A549 (cell line): ENCODE results near the gene CD164L2. TPM values are rescaled to one million over a fixed set of nuclear protein-coding genes. Genes with fewer than 3 reads are reported as not detected.

ENCODE experiments used
- ATAC-seq, 2 experiments: fragments of 200-7000 bp in 1 of 2; fragments of >200 bp in 1 of 2; cut with Nextera tagmentation in 1 of 2; cut with Tn5 transposase in 1 of 2; 3 replicates each; pipeline versions ENCODE4 v1.8.0 to v1.9.1; 2018 to 2020; ENCODE audit warnings: mild to moderate bottlenecking in 1 of 2, moderate library complexity in 1 of 2
- CTCF ChIA-PET: fragments of 300-600 bp; sonication (Branson Sonifier 250); formaldehyde crosslinking; extraction: SDS; loops from one replicate; lab custom pipeline; 2021; ENCODE audit warnings: antibody characterized with exemption, inconsistent platforms; lab: Yijun Ruan, JAX
- POLR2A ChIA-PET: fragments of 350-600 bp; formaldehyde crosslinking; extraction: SDS; loops from one replicate; lab custom pipeline; 2021; ENCODE audit warnings: antibody characterized with exemption, inconsistent platforms; lab: Yijun Ruan, JAX
- DNase-seq, 2 experiments: peaks; one replicate each; pipeline versions ENCODE4 v3.0.0 to v3.0.0-alpha.2; 2011 to 2016; ENCODE audit warnings: low read depth in 1 of 2, low spot score in 1 of 2
- FAIRE-seq: peaks from 2 replicates; lab custom pipeline; 2011; peaks lifted over from hg19 to GRCh38; lab: Jason Lieb, UNC
- H3K27ac ChIP-seq, 2 experiments: fragments of >200 bp; sonication (Bioruptor Twin); formaldehyde crosslinking; 3 replicates each; pipeline ENCODE4 v1.5.1; 2016 to 2017
- H3K4me1 ChIP-seq: fragments of >200 bp; sonication (Bioruptor Twin); formaldehyde crosslinking; 3 replicates; pipeline ENCODE4 v1.6.1; 2016
- H3K4me2 ChIP-seq: fragments of >200 bp; sonication (Bioruptor Twin); formaldehyde crosslinking; 3 replicates; pipeline ENCODE4 v1.6.1; 2016
- H3K4me3 ChIP-seq: fragments of >200 bp; sonication (Bioruptor Twin); formaldehyde crosslinking; 3 replicates; pipeline ENCODE4 v1.5.1; 2016
- H3K9me3 ChIP-seq: fragments of >200 bp; sonication (Bioruptor Twin); formaldehyde crosslinking; 3 replicates; pipeline ENCODE4 v1.6.1; 2016
- ATOH8 ChIP-seq: fragments of 250-450 bp; sonication (Bioruptor Pico); IDR thresholded peaks from 2 replicates; pipeline ENCODE4 v1.5.0; 2020; ENCODE audit warnings: low read depth, mild to moderate bottlenecking, moderate library complexity
- BHLHE40 ChIP-seq: IDR thresholded peaks from 2 replicates; pipeline ENCODE4 v1.6.1; 2012; ENCODE audit warnings: low read depth, low read length, inconsistent platforms
- CBX8 ChIP-seq: fragments of 200-600 bp; sonication (generic); IDR thresholded peaks from 2 replicates; pipeline ENCODE4 v1.6.1; 2016
- CHD2 ChIP-seq: fragments of 150-350 bp; IDR thresholded peaks from 2 replicates; pipeline ENCODE4 v1.6.1; 2014; ENCODE audit warnings: low read length; ENCODE audit not compliant: partially characterized antibody
- CHD4 ChIP-seq: fragments of 200-600 bp; sonication (generic); IDR thresholded peaks from 2 replicates; pipeline ENCODE4 v1.6.1; 2016; ENCODE audit warnings: antibody characterized with exemption, mild to moderate bottlenecking, borderline replicate concordance
- CTCF ChIP-seq: fragments of >200 bp; sonication (Bioruptor Twin); formaldehyde crosslinking; IDR thresholded peaks from 3 replicates; pipeline ENCODE4 v1.5.1; 2016
- E2F6 ChIP-seq: IDR thresholded peaks from 2 replicates; pipeline ENCODE4 v1.6.1; 2012; ENCODE audit warnings: low read depth, borderline replicate concordance
- EHMT2 ChIP-seq: fragments of 200-600 bp; sonication (generic); IDR thresholded peaks from 2 replicates; pipeline ENCODE4 v1.6.1; 2016; ENCODE audit warnings: antibody characterized with exemption, low read depth, mild to moderate bottlenecking, moderate library complexity
- ELK1 ChIP-seq: fragments of 150-350 bp; IDR thresholded peaks from 2 replicates; pipeline ENCODE4 v1.6.1; 2014; ENCODE audit warnings: low read depth, mild to moderate bottlenecking, low read length
- FOSL2 ChIP-seq, 2 experiments: fragments of 450-650 bp in 1 of 2; fragments of >200 bp in 1 of 2; sonication (Bioruptor Twin) in 1 of 2; formaldehyde crosslinking; IDR thresholded peaks; 2 replicates each; pipeline versions ENCODE4 v1.5.0 to v1.6.1; 2016 to 2020; ENCODE audit warnings: mild to moderate bottlenecking in 1 of 2, moderate library complexity in 1 of 2
- FOXS1 ChIP-seq: fragments of 250-450 bp; sonication (Bioruptor Pico); IDR thresholded peaks from 2 replicates; pipeline ENCODE4 v1.5.0; 2020; ENCODE audit warnings: mild to moderate bottlenecking, moderate library complexity
- GATA3 ChIP-seq: IDR thresholded peaks from 2 replicates; pipeline ENCODE4 v1.6.1; 2012; ENCODE audit warnings: borderline replicate concordance
- HEYL ChIP-seq: fragments of 250-450 bp; sonication (Bioruptor Pico); IDR thresholded peaks from 2 replicates; pipeline ENCODE4 v1.8.0; 2021; ENCODE audit warnings: mild to moderate bottlenecking, moderate library complexity
- HMGXB4 ChIP-seq: fragments of 250-450 bp; sonication (Bioruptor Pico); IDR thresholded peaks from 2 replicates; pipeline ENCODE4 v1.5.0; 2021; ENCODE audit warnings: mild to moderate bottlenecking, moderate library complexity, borderline replicate concordance
- HOXA7 ChIP-seq: fragments of 250-450 bp; sonication (Bioruptor Pico); IDR thresholded peaks from 2 replicates; pipeline ENCODE4 v1.5.0; 2020; ENCODE audit warnings: mild to moderate bottlenecking, moderate library complexity
- HOXB13 ChIP-seq: fragments of 250-450 bp; sonication (Bioruptor Pico); IDR thresholded peaks from 2 replicates; pipeline ENCODE4 v1.5.0; 2020; ENCODE audit warnings: low read depth, mild to moderate bottlenecking, moderate library complexity
- HOXB5 ChIP-seq: fragments of 250-450 bp; sonication (Bioruptor Pico); IDR thresholded peaks from 2 replicates; pipeline ENCODE4 v1.5.0; 2020; ENCODE audit warnings: mild to moderate bottlenecking, moderate library complexity
- JUNB ChIP-seq: fragments of >200 bp; sonication (Bioruptor Twin); formaldehyde crosslinking; IDR thresholded peaks from 2 replicates; pipeline ENCODE4 v1.6.1; 2016
- KDM5A ChIP-seq: fragments of 200-600 bp; sonication (generic); IDR thresholded peaks from 2 replicates; pipeline ENCODE4 v1.6.1; 2016; ENCODE audit warnings: antibody characterized with exemption, mild to moderate bottlenecking
- MAFK ChIP-seq: fragments of 450-650 bp; IDR thresholded peaks from 2 replicates; pipeline ENCODE4 v1.6.1; 2014; ENCODE audit not compliant: partially characterized antibody
- MAX ChIP-seq: IDR thresholded peaks from 2 replicates; pipeline ENCODE4 v1.6.1; 2012
- PHF8 ChIP-seq: fragments of 200-600 bp; sonication (generic); IDR thresholded peaks from 2 replicates; pipeline ENCODE4 v1.6.1; 2016; ENCODE audit warnings: low read depth, mild to moderate bottlenecking, antibody characterized with exemption, moderate library complexity, borderline replicate concordance
- RAD21 ChIP-seq, 2 experiments: fragments of >200 bp in 1 of 2; sonication (Bioruptor Twin) in 1 of 2; formaldehyde crosslinking in 1 of 2; IDR thresholded peaks in 1 of 2; conservative IDR thresholded peaks in 1 of 2; 2 replicates in 1 of 2; 3 replicates in 1 of 2; pipeline ENCODE4 v1.6.1; 2012 to 2018; ENCODE audit warnings: inconsistent platforms in 1 of 2
- RARB ChIP-seq: fragments of 250-450 bp; sonication (Bioruptor Pico); IDR thresholded peaks from 2 replicates; pipeline ENCODE4 v1.8.0; 2021; ENCODE audit warnings: mild to moderate bottlenecking, moderate library complexity
- RFX5 ChIP-seq: fragments of 450-650 bp; IDR thresholded peaks from 2 replicates; pipeline ENCODE4 v1.7.1; 2014; ENCODE audit warnings: antibody characterized with exemption, mild to moderate bottlenecking, moderate library complexity
- SMC3 ChIP-seq: fragments of >200 bp; sonication (Bioruptor Twin); formaldehyde crosslinking; IDR thresholded peaks from 3 replicates; pipeline ENCODE4 v1.6.1; 2018; ENCODE audit warnings: inconsistent platforms
- SREBF2 ChIP-seq: fragments of 450-650 bp; IDR thresholded peaks from 2 replicates; pipeline ENCODE4 v1.6.1; 2014; ENCODE audit warnings: mild to moderate bottlenecking, moderate library complexity
- ZC3H11A ChIP-seq: fragments of 450-650 bp; IDR thresholded peaks from 2 replicates; pipeline ENCODE4 v1.6.1; 2014; ENCODE audit warnings: antibody characterized with exemption, mild to moderate bottlenecking
- ZFP36 ChIP-seq: fragments of 450-650 bp; IDR thresholded peaks from 2 replicates; pipeline ENCODE4 v1.6.1; 2014; ENCODE audit warnings: borderline replicate concordance; ENCODE audit not compliant: partially characterized antibody
- ZSCAN20 ChIP-seq: fragments of 250-450 bp; sonication (Bioruptor Pico); IDR thresholded peaks from 2 replicates; pipeline ENCODE4 v1.8.0; 2022; ENCODE audit warnings: mild to moderate bottlenecking, moderate library complexity
- WGBS: methylation state at CpG from one replicate; pipeline ENCODE4 v1.1.6; 2017; ENCODE audit errors: missing lambda C conversion rate; 5-methylcytosine and 5-hydroxymethylcytosine counted together
- polyA plus RNA-seq, 4 experiments: library from polyadenylated mRNA; depleted of rRNA in 3 of 4; stranded (reverse); fragments of >200 nt; fragmentation: RNase III in 1 of 4; extraction: RNeasy Plus Mini Kit Qiagen cat#74134 plus additional on column Dnase treatment in 1 of 4; gene quantifications; 2 replicates in 3 of 4; 3 replicates in 1 of 4; pipeline ENCODE4 v1.2.3, GENCODE V29; 2011 to 2017

Gene CD164L2
- polyA plus RNA-seq, 2 of the 4 experiments (the other 2 are of a cell fraction) = not detected

- Histone ChIP-seq H3K4me2 (no peak overlapping the region), H3K9me3 (no peaks in the 10 kb centered on the region), H3K4me3 (no peak overlapping the region), H3K27ac (no peak overlapping the region), H3K4me1 (peaks cover 2% of the 10 kb centered on the region; the same call in 2 of the 3 replicates)
- POLR2A ChIA-PET = no interaction called here
- WGBS = 96% methylated on average over 10 of the region's 17 CpGs
- no peak for ATAC-seq
- TF ChIP-seq CBX8 = no peak
- TF ChIP-seq HOXB13 (CRISPR knock-in tag) = no peak
- no peak for TF ChIP-seq JUNB
- no peak for TF ChIP-seq ATOH8 (CRISPR knock-in tag)
- TF ChIP-seq HMGXB4 (CRISPR knock-in tag) = no peak
- TF ChIP-seq CHD4 = no peak
- no peak for TF ChIP-seq SREBF2
- TF ChIP-seq RFX5 = no peak
- TF ChIP-seq HOXB5 (CRISPR knock-in tag) = no peak
- no peak for TF ChIP-seq ELK1
- TF ChIP-seq HEYL (CRISPR knock-in tag) = no peak
- TF ChIP-seq KDM5A = no peak
- TF ChIP-seq GATA3 = no peak
- TF ChIP-seq CHD2 = no peak
- no peak for TF ChIP-seq PHF8
- TF ChIP-seq HOXA7 (CRISPR knock-in tag) = no peak
- FAIRE-seq = no peak
- CTCF ChIA-PET = interaction anchor here (0.8 to 11.8 kb wide), 7 partner anchors 9 to 39 kb away, joined by 3 to 134 read pairs (median 3); partner anchors contain the start of gene MAP3K6
- DNase-seq = no peak
Measured at GRCh38 chr1:27335506-27336422, 47.4 kb downstream of the CD164L2 start.

GRCh38 chr1:27333717-27334279 is 49.3 kb downstream of the CD164L2 start:
- H3K4me3 ChIP-seq = no peak overlapping the region
- FAIRE-seq (no peak), ATAC-seq (no peak), DNase-seq (no peak)
- no peak overlapping the region for H3K4me2 ChIP-seq
- no peaks in the 10 kb centered on the region for H3K9me3 ChIP-seq
- POLR2A ChIA-PET = no interaction called here
- H3K27ac ChIP-seq = no peak overlapping the region
- 100% methylated on average over 4 of the region's 17 CpGs for WGBS
- H3K4me1 ChIP-seq = no peaks in the 10 kb centered on the region
- CTCF ChIA-PET = interaction anchor here (0.7 to 11.8 kb wide), 14 partner anchors 10 to 329 kb away, joined by 3 to 134 read pairs (median 8); partner anchors contain the start of genes AHDC1, SYTL1 and TMEM222
- no peak for TF ChIP-seq SMC3
- TF ChIP-seq HOXA7 (CRISPR knock-in tag) = no peak
- no peak for TF ChIP-seq ZFP36
- TF ChIP-seq FOXS1 = no peak
- no peak for TF ChIP-seq MAX
- no peak for TF ChIP-seq FOSL2 (IDR thresholded peaks at IDR 0.05)
- TF ChIP-seq FOSL2 (CRISPR knock-in tag; IDR thresholded peaks at IDR 0.05) = no peak
- TF ChIP-seq ZSCAN20 = no peak
- TF ChIP-seq BHLHE40 = no peak
- TF ChIP-seq RAD21 (conservative IDR thresholded peaks at IDR 0.05 in 1 of 2, IDR thresholded peaks at IDR 0.05 in 1 of 2) = no peak
- TF ChIP-seq ZC3H11A = no peak
- TF ChIP-seq E2F6 = no peak
- no peak for TF ChIP-seq MAFK
- no peak for TF ChIP-seq CTCF
- no peak for TF ChIP-seq HOXB5 (CRISPR knock-in tag)
- no peak for TF ChIP-seq RARB (CRISPR knock-in tag)
- TF ChIP-seq JUNB = no peak
- no peak for TF ChIP-seq EHMT2
